Measurements from ENCODE around the gene MRPS34. TPM values are rescaled to one million over a fixed set of nuclear protein-coding genes. Genes with fewer than 3 reads are reported as not detected.

MRPS34 gene
- total RNA-seq, 1 donor from 2014 or later: 84.6 TPM

DNA sequence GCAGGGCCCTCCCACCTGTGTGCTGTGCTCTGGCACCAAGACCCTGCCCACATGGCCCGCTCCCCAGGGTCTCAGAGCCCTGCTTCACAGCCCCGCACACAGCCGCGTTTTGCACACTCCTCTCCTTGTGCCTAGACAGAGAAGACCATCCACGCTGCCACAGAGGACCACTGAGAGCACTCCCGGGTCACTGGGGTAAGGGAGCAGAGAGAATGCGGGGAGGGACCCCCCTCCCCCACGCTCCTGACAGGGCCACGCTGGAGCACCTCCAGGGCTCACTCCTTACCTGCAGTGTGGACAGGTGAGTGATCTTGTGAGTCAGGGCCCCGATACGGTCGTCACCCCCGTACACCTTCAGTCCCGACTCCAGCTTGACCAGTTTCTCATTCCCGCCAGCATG lies 46.7 kb upstream of the MRPS34 start:
- TF ChIP-seq, protein P1, sequence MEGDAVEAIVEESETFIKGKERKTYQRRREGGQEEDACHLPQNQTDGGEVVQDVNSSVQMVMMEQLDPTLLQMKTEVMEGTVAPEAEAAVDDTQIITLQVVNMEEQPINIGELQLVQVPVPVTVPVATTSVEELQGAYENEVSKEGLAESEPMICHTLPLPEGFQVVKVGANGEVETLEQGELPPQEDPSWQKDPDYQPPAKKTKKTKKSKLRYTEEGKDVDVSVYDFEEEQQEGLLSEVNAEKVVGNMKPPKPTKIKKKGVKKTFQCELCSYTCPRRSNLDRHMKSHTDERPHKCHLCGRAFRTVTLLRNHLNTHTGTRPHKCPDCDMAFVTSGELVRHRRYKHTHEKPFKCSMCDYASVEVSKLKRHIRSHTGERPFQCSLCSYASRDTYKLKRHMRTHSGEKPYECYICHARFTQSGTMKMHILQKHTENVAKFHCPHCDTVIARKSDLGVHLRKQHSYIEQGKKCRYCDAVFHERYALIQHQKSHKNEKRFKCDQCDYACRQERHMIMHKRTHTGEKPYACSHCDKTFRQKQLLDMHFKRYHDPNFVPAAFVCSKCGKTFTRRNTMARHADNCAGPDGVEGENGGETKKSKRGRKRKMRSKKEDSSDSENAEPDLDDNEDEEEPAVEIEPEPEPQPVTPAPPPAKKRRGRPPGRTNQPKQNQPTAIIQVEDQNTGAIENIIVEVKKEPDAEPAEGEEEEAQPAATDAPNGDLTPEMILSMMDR (IDR thresholded peaks at IDR 0.05; ENCODE audit: unreplicated experiment): no peak
- no peak for DNase-seq (ENCODE audit: low spot score, unreplicated experiment)
- Mint-ChIP-seq H3K4me3 (ENCODE audit: low read depth) (no peak overlapping the region), H3K27me3 (no peaks in the 10 kb centered on the region), H3K36me3 (ENCODE audit: insufficient read depth) (peaks cover 7% of the 10 kb centered on the region), H3K9me3 (ENCODE audit: low read depth) (no peaks in the 10 kb centered on the region), H3K4me1 (ENCODE audit: low read depth) (peaks cover 3% of the 10 kb centered on the region), H3K27ac (no peak overlapping the region)

DNA sequence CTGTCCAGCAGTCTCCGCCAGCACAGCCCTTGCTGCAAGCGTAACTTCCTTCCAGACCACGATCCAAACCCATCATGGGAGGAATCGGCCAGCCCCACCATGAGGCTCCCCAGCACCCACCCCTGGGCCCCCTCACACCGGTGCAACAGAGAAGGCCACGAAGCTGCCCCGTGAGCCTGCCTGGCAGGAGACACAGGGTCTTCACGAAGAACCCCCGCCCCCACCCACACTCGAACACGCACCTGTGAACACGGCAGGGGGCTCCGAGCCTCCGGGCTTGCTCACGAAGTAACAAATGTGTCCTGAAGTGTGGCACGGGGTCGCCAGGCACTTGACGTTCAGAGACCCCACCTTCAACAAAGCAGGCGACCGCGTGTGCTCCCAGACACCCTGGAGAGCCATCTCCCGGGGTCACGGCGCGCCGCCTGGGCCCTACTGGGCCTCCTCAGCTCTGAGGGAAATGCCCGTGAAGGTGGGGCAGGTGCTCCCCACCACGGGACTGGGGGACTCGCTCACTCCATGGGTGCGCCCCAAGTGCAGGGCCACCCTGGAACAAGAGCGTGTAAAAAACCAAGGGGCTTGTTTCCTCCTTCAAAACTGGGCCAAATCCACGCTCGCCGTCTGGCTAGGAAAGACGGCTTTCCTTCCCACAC lies 46.1 kb upstream of the MRPS34 start:
- no peak for DNase-seq (ENCODE audit: low spot score, unreplicated experiment)
- Mint-ChIP-seq H3K4me1 (ENCODE audit: low read depth) (peaks cover 1% of the 10 kb centered on the region), H3K36me3 (ENCODE audit: insufficient read depth) (peaks cover 9% of the 10 kb centered on the region), H3K9me3 (ENCODE audit: low read depth) (no peaks in the 10 kb centered on the region), H3K27ac (no peak overlapping the region), H3K4me3 (ENCODE audit: low read depth) (no peak overlapping the region), H3K27me3 (no peaks in the 10 kb centered on the region)
- TF ChIP-seq, protein P1 (IDR thresholded peaks at IDR 0.05; ENCODE audit: unreplicated experiment): no peak

DNA sequence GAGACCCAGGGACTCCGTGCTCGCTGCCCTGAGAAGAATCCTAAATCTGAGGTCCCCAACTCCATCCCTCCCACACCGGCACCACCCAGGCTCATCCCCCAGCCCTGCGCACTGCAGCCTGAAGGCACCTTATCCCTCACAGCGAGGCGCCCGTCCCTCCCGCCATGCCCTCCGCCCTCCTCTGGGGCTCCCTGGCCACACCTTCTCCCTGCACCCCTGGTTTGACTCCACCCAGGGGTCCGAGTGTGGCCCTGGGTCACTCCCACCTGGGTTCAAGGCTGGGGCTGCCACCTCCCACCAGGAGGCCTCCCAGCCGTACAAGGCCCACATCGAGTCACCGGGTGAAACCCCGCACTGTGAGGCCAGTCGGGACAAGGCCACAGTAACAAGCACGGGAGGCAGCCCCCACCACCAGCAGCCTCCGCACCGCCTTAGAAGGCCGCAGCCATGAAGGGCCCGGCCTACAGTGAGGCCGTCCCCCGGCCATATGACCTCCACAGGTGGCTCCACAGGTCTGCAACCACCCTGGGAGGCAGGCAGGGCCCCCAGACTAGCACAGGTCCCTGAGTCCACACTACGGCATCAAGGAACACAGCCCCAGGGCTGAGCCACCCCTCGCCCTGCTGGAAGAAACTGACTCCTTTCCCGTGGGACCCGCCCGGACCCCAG lies 45.4 kb upstream of the MRPS34 start:
- H3K36me3 Mint-ChIP-seq (ENCODE audit: insufficient read depth): peaks cover 13% of the 10 kb centered on the region
- DNase-seq (ENCODE audit: low spot score, unreplicated experiment): no peak
- no peaks in the 10 kb centered on the region for H3K9me3 Mint-ChIP-seq (ENCODE audit: low read depth)
- TF ChIP-seq, protein P1 (IDR thresholded peaks at IDR 0.05; ENCODE audit: unreplicated experiment): no peak
- H3K4me3 Mint-ChIP-seq (ENCODE audit: low read depth): no peak overlapping the region
- no peaks in the 10 kb centered on the region for H3K27me3 Mint-ChIP-seq
- H3K27ac Mint-ChIP-seq: no peak overlapping the region
- no peaks in the 10 kb centered on the region for H3K4me1 Mint-ChIP-seq (ENCODE audit: low read depth)

DNA sequence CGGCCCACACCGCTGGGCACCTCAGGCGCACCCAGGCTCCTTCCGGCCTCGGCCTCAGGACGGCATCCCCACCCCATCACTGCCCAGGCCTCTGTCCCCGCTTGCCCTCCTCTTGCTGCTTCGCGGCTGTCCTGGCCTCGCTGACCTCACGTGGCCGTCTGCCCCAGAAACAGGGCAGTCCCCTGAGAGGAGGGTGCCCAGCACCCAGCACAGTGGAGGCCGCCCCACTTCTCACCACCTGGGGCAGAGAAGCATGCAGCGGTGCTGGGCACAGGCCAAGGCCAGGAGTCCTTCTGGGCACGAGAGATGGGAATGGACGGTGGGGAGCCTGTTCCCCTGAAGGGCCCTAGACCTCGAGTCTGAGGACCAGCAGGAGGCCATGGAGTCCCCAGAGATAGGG lies 44.8 kb upstream of the MRPS34 start:
- peaks cover 16% of the 10 kb centered on the region for H3K36me3 Mint-ChIP-seq (ENCODE audit: insufficient read depth)
- H3K4me3 Mint-ChIP-seq (ENCODE audit: low read depth): no peak overlapping the region
- no peaks in the 10 kb centered on the region for H3K27me3 Mint-ChIP-seq
- TF ChIP-seq, protein P1 (IDR thresholded peaks at IDR 0.05; ENCODE audit: unreplicated experiment): no peak
- no peak overlapping the region for H3K27ac Mint-ChIP-seq
- no peak for DNase-seq (ENCODE audit: low spot score, unreplicated experiment)
- H3K9me3 Mint-ChIP-seq (ENCODE audit: low read depth): no peaks in the 10 kb centered on the region
- H3K4me1 Mint-ChIP-seq (ENCODE audit: low read depth): no peaks in the 10 kb centered on the region

DNA sequence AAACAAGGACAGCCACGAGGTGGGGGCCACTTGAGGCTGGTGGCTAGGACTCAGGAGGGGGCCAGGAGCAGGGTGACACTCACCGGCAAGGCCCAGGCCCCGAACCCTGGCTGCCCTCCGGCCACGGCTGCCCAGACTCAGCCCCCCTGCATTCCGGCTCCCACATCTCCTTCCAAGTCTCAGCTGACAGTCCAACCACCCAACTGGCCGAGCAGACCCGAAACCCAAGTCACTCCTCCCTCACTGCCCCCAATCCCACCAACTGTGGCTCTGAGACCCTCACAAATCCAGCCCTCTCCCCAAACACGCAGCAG lies 44.3 kb upstream of the MRPS34 start:
- Mint-ChIP-seq H3K27me3 (no peaks in the 10 kb centered on the region), H3K4me1 (ENCODE audit: low read depth) (no peaks in the 10 kb centered on the region), H3K27ac (no peak overlapping the region), H3K4me3 (ENCODE audit: low read depth) (no peak overlapping the region), H3K9me3 (ENCODE audit: low read depth) (no peaks in the 10 kb centered on the region), H3K36me3 (ENCODE audit: insufficient read depth) (peaks cover 16% of the 10 kb centered on the region)
- TF ChIP-seq, protein P1 (IDR thresholded peaks at IDR 0.05; ENCODE audit: unreplicated experiment): no peak
- DNase-seq (ENCODE audit: low spot score, unreplicated experiment): no peak

All from progenitor cell of endocrine pancreas (in vitro differentiated cells).